H9 (cell line): ENCODE results near the gene ZFR2. TPM values are rescaled to one million over a fixed set of nuclear protein-coding genes. Genes with fewer than 3 reads are reported as not detected.

Experiments
- DNase-seq: peaks from one replicate; pipeline ENCODE4 v3.0.0-alpha.2; 2017
- H2AFZ ChIP-seq: one replicate; pipeline ENCODE4 v1.6.1; 2013; ENCODE audit warnings: mild to moderate bottlenecking, low read length, control low read depth, moderate library complexity
- H2AK5ac ChIP-seq: 2 replicates; pipeline ENCODE4 v1.6.1; 2013; ENCODE audit warnings: low read length, control low read depth, mixed read lengths; ENCODE audit not compliant: insufficient read length
- H2BK120ac ChIP-seq: one replicate; pipeline ENCODE4 v1.6.1; 2013; ENCODE audit warnings: low read depth, mild to moderate bottlenecking, low read length, control low read depth, inconsistent platforms; ENCODE audit not compliant: poor library complexity, severe bottlenecking
- H2BK12ac ChIP-seq: 2 replicates; pipeline ENCODE4 v1.6.1; 2013; ENCODE audit warnings: low read length, control low read depth, mixed read lengths, low read depth; ENCODE audit not compliant: insufficient read length
- H2BK15ac ChIP-seq: 2 replicates; pipeline ENCODE4 v1.6.1; 2013; ENCODE audit warnings: low read depth, low read length, control low read depth
- H2BK20ac ChIP-seq: one replicate; pipeline ENCODE4 v1.6.1; 2013; ENCODE audit warnings: low read depth, mild to moderate bottlenecking, low read length, control low read depth, inconsistent platforms; ENCODE audit not compliant: poor library complexity, severe bottlenecking
- H2BK5ac ChIP-seq: 2 replicates; pipeline ENCODE4 v1.6.1; 2013; ENCODE audit warnings: low read length, control low read depth, mixed read lengths; ENCODE audit not compliant: insufficient read length
- H3K14ac ChIP-seq: 2 replicates; pipeline ENCODE4 v1.6.1; 2013; ENCODE audit warnings: low read length, control low read depth; ENCODE audit not compliant: insufficient read depth
- H3K18ac ChIP-seq: 2 replicates; pipeline ENCODE4 v1.6.1; 2013; ENCODE audit warnings: low read depth, mild to moderate bottlenecking, mixed read lengths, low read length, control low read depth; ENCODE audit not compliant: insufficient read length
- H3K23ac ChIP-seq: 2 replicates; pipeline ENCODE4 v1.6.1; 2013; ENCODE audit warnings: low read length, control low read depth, mixed read lengths, low read depth; ENCODE audit not compliant: insufficient read length
- H3K23me2 ChIP-seq: 2 replicates; pipeline ENCODE4 v1.6.1; 2013; ENCODE audit warnings: low read depth, mild to moderate bottlenecking, mixed read lengths, low read length, control low read depth; ENCODE audit not compliant: insufficient read length, poor library complexity, severe bottlenecking
- H3K27ac ChIP-seq: 2 replicates; pipeline ENCODE4 v1.5.1; 2013; ENCODE audit warnings: low read length, control low read depth, mixed read lengths, low read depth; ENCODE audit not compliant: insufficient read length
- H3K27me3 ChIP-seq: 2 replicates; pipeline ENCODE4 v1.6.1; 2013; ENCODE audit warnings: low read length, control low read depth, inconsistent platforms; ENCODE audit not compliant: insufficient read depth
- H3K4ac ChIP-seq: 2 replicates; pipeline ENCODE4 v1.6.1; 2013; ENCODE audit warnings: low read depth, mild to moderate bottlenecking, control low read depth, inconsistent platforms, low read length, moderate library complexity
- H3K4me1 ChIP-seq: 2 replicates; pipeline ENCODE4 v1.6.1; 2013; ENCODE audit warnings: low read length, control low read depth, inconsistent platforms; ENCODE audit not compliant: insufficient read depth
- H3K4me2 ChIP-seq: 2 replicates; pipeline ENCODE4 v1.6.1; 2013; ENCODE audit warnings: low read length, control low read depth, mixed read lengths; ENCODE audit not compliant: insufficient read length, insufficient read depth
- H3K56ac ChIP-seq: 2 replicates; pipeline ENCODE4 v1.6.1; 2013; ENCODE audit warnings: low read depth, mild to moderate bottlenecking, mixed read lengths, low read length, control low read depth; ENCODE audit not compliant: insufficient read length
- H3K79me1 ChIP-seq: 2 replicates; pipeline ENCODE4 v1.6.1; 2013; ENCODE audit warnings: low read depth, mild to moderate bottlenecking, moderate library complexity, low read length, control low read depth, inconsistent platforms; ENCODE audit not compliant: insufficient read depth, poor library complexity, severe bottlenecking
- H3K79me2 ChIP-seq: 2 replicates; pipeline ENCODE4 v1.6.1; 2013; ENCODE audit warnings: low read length, control low read depth, inconsistent platforms; ENCODE audit not compliant: insufficient read depth
- H3K9ac ChIP-seq: 2 replicates; pipeline ENCODE4 v1.6.1; 2013; ENCODE audit warnings: low read length, control low read depth, mixed read lengths; ENCODE audit not compliant: insufficient read length; ENCODE audit errors: extremely low read depth
- H3K9me3 ChIP-seq: one replicate; pipeline ENCODE4 v1.6.1; 2013; ENCODE audit warnings: low read depth, low read length, inconsistent platforms; ENCODE audit not compliant: control insufficient read depth
- H3T11ph ChIP-seq: one replicate; pipeline ENCODE4 v1.6.1; 2013; ENCODE audit warnings: mild to moderate bottlenecking, low read length, control low read depth, inconsistent platforms
- H4K20me1 ChIP-seq: one replicate; pipeline ENCODE4 v1.6.1; 2013; ENCODE audit not compliant: control insufficient read depth, insufficient read length, insufficient read depth
- H4K5ac ChIP-seq: 2 replicates; pipeline ENCODE4 v1.6.1; 2013; ENCODE audit warnings: low read depth, mild to moderate bottlenecking, mixed read lengths, low read length, control low read depth; ENCODE audit not compliant: insufficient read length
- H4K8ac ChIP-seq: replicated peaks from 2 replicates; pipeline ENCODE4 v1.6.1; 2013; ENCODE audit warnings: low read length, control low read depth, mixed read lengths, low read depth; ENCODE audit not compliant: insufficient read length
- H4K91ac ChIP-seq: 2 replicates; pipeline ENCODE4 v1.6.1; 2013; ENCODE audit warnings: low read depth, mild to moderate bottlenecking, moderate library complexity, mixed read lengths, low read length, control low read depth; ENCODE audit not compliant: insufficient read length
- H3K27ac Mint-ChIP-seq, 3 experiments: 2 replicates in 2 of 3; 3 replicates in 1 of 3; pipeline ENCODE4 v1.8.0; 2020 to 2021; ENCODE audit warnings: mixed read lengths in 3 of 3, mild to moderate bottlenecking in 1 of 3, moderate library complexity in 1 of 3
- H3K27me3 Mint-ChIP-seq: 2 replicates; pipeline ENCODE4 v1.8.0; 2021; ENCODE audit warnings: low read depth, mild to moderate bottlenecking, moderate library complexity, mixed read lengths
- H3K36me3 Mint-ChIP-seq, 3 experiments: 2 replicates in 2 of 3; 3 replicates in 1 of 3; pipeline ENCODE4 v1.8.0; 2020 to 2021; ENCODE audit warnings: low read depth in 3 of 3, mixed read lengths in 3 of 3; ENCODE audit not compliant: insufficient read depth in 1 of 3
- H3K4me1 Mint-ChIP-seq, 2 experiments: 2 replicates each; pipeline ENCODE4 v1.8.0; 2020; ENCODE audit warnings: mixed read lengths in 2 of 2
- H3K4me3 Mint-ChIP-seq, 2 experiments: 2 replicates in 1 of 2; 3 replicates in 1 of 2; pipeline ENCODE4 v1.8.0; 2020 to 2021; ENCODE audit warnings: mild to moderate bottlenecking in 2 of 2, mixed read lengths in 2 of 2, moderate library complexity in 1 of 2
- H3K9me3 Mint-ChIP-seq, 2 experiments: 2 replicates in 1 of 2; 3 replicates in 1 of 2; pipeline ENCODE4 v1.8.0; 2020; ENCODE audit warnings: mild to moderate bottlenecking in 2 of 2, mixed read lengths in 2 of 2, moderate library complexity in 1 of 2
- CTCF ChIP-seq: fragments of 200-600 bp; sonication (generic); conservative IDR thresholded peaks from 3 replicates; pipeline ENCODE4 v1.8.0; 2021; ENCODE audit warnings: antibody characterized with exemption, mild to moderate bottlenecking
- WGBS: extraction: QIAGEN DNeasy Blood & Tissue Kit; methylation state at CpG from one replicate; pipeline ENCODE4 v1.1.7; 2013; ENCODE audit warnings: missing lambda C conversion rate, low lambda C conversion rate, mixed read lengths; ENCODE audit not compliant: insufficient read length; ENCODE audit errors: extremely low coverage; 5-methylcytosine and 5-hydroxymethylcytosine counted together
- total RNA-seq: library from RNA; stranded (reverse); gene quantifications from 2 replicates; pipeline ENCODE4 v1.2.1, GENCODE V29; 2021

The ZFR2 gene
- total RNA-seq, 1 experiment from 2014 or later = 18.3 TPM

GRCh38 chr19:3796358-3796757 lies 72.5 kb downstream of the ZFR2 start:
- H3K27ac ChIP-seq = no peak overlapping the region
- H4K91ac ChIP-seq = no peak overlapping the region
- H3T11ph ChIP-seq = no peak overlapping the region
- H2AFZ ChIP-seq = no peak overlapping the region
- H3K4ac ChIP-seq = no peak overlapping the region
- WGBS = no CpG with 5 or more reads among the region's 2 CpGs
- peaks cover 0 to 6% of the 10 kb centered on the region in 2 experiments; a peak in 2 of 4 replicates for H3K4me1 Mint-ChIP-seq
- H3K36me3 Mint-ChIP-seq = no peaks in the 10 kb centered on the region; a peak in 1 of 7 replicates
- no peak overlapping the region for H4K8ac ChIP-seq
- H2BK5ac ChIP-seq = no peak overlapping the region
- H3K79me1 ChIP-seq = no peaks in the 10 kb centered on the region
- no peak for DNase-seq
- no peak overlapping the region for H2BK15ac ChIP-seq
- no peaks in the 10 kb centered on the region for H3K27me3 ChIP-seq
- H3K4me2 ChIP-seq = no peak overlapping the region
- no peaks in the 10 kb centered on the region for H4K20me1 ChIP-seq
- no peak for TF ChIP-seq CTCF
- peaks cover 4% of the 10 kb centered on the region for H3K23me2 ChIP-seq
- no peak overlapping the region for H3K4me3 Mint-ChIP-seq
- H3K27me3 Mint-ChIP-seq = peaks cover 45% of the 10 kb centered on the region
- H2AK5ac ChIP-seq = no peak overlapping the region
- H2BK120ac ChIP-seq = no peak overlapping the region
- no peak overlapping the region for H3K14ac ChIP-seq
- no peak overlapping the region for H2BK12ac ChIP-seq
- no peaks in the 10 kb centered on the region for H3K79me2 ChIP-seq
- no peak overlapping the region for H3K56ac ChIP-seq
- no peak overlapping the region for H2BK20ac ChIP-seq
- no peak overlapping the region for H3K27ac Mint-ChIP-seq
- no peaks in the 10 kb centered on the region for H3K4me1 ChIP-seq
- H3K9ac ChIP-seq = no peak overlapping the region
- H3K9me3 ChIP-seq = no peaks in the 10 kb centered on the region
- no peak overlapping the region for H4K5ac ChIP-seq
- peaks cover 7 to 16% of the 10 kb centered on the region in 2 experiments for H3K9me3 Mint-ChIP-seq
- no peak overlapping the region for H3K18ac ChIP-seq
- no peak overlapping the region for H3K23ac ChIP-seq
